IMR-90 (cell line): Measurements from ENCODE around the gene ADH5. TPM values are rescaled to one million over a fixed set of nuclear protein-coding genes. Genes with fewer than 3 reads are reported as not detected.

Experiments
- ATAC-seq: fragments of 200-7000 bp; cut with Tn5 transposase; 2 replicates; pipeline ENCODE4 v1.9.1; 2020; ENCODE audit warnings: low read depth, mild to moderate bottlenecking, moderate library complexity
- BruUV-seq: library from RNA; stranded (reverse); fragments of 400-500 nt; replicated peaks from 2 replicates; lab custom pipeline; 2021; lab: Mats Ljungman, UMichigan
- CTCF ChIA-PET: fragments of 300-600 bp; formaldehyde crosslinking; extraction: SDS; loops from one replicate; lab custom pipeline; 2021; ENCODE audit warnings: antibody characterized with exemption; lab: Yijun Ruan, JAX
- POLR2A ChIA-PET: fragments of 300-600 bp; sonication (Branson Sonifier 250); formaldehyde crosslinking; loops from one replicate; lab custom pipeline; 2022; ENCODE audit warnings: antibody characterized with exemption; ENCODE audit not compliant: unreplicated experiment; lab: Charles Lee
- DNase-seq: peaks from one replicate; pipeline ENCODE4 v3.0.0; 2013
- H2AFZ ChIP-seq: replicated peaks from 2 replicates; pipeline ENCODE3; 2013; ENCODE audit warnings: low read length, mild to moderate bottlenecking; ENCODE audit not compliant: poor library complexity
- H2AK5ac ChIP-seq: 2 replicates; pipeline ENCODE4 v1.6.1; 2013; ENCODE audit warnings: low read depth, low read length, inconsistent platforms
- H2AK9ac ChIP-seq: replicated peaks from 2 replicates; pipeline ENCODE3; 2013; ENCODE audit warnings: mild to moderate bottlenecking, low read depth, low read length, moderate library complexity; ENCODE audit not compliant: poor library complexity
- H2BK120ac ChIP-seq: 2 replicates; pipeline ENCODE4 v1.6.1; 2013; ENCODE audit warnings: low read depth, low read length, inconsistent platforms
- H2BK15ac ChIP-seq: 3 replicates; pipeline ENCODE4 v1.6.1; 2013; ENCODE audit warnings: low read depth, low read length, inconsistent platforms
- H2BK20ac ChIP-seq: 2 replicates; pipeline ENCODE4 v1.6.1; 2013; ENCODE audit warnings: low read depth, mild to moderate bottlenecking, inconsistent platforms, low read length, moderate library complexity
- H2BK5ac ChIP-seq: 2 replicates; pipeline ENCODE4 v1.6.1; 2013; ENCODE audit warnings: mild to moderate bottlenecking, low read depth, low read length, inconsistent platforms; ENCODE audit not compliant: poor library complexity, severe bottlenecking
- H3K14ac ChIP-seq: replicated peaks from 2 replicates; pipeline ENCODE4 v1.6.1; 2013; ENCODE audit warnings: low read depth, low read length, inconsistent platforms
- H3K18ac ChIP-seq: 2 replicates; pipeline ENCODE4 v1.6.1; 2013; ENCODE audit warnings: low read depth, low read length, control low read depth
- H3K23ac ChIP-seq: 2 replicates; pipeline ENCODE4 v1.6.1; 2013; ENCODE audit warnings: low read depth, low read length, inconsistent platforms
- H3K27ac ChIP-seq: 2 replicates; pipeline ENCODE4 v1.5.1; 2013; ENCODE audit warnings: mild to moderate bottlenecking, control low read depth, low read length; ENCODE audit not compliant: insufficient read depth
- H3K27me3 ChIP-seq: 2 replicates; pipeline ENCODE4 v1.6.1; 2013; ENCODE audit warnings: low read length; ENCODE audit not compliant: control insufficient read depth, insufficient read depth
- H3K36me3 ChIP-seq: 2 replicates; pipeline ENCODE4 v1.6.1; 2013; ENCODE audit warnings: low read length, mixed read lengths; ENCODE audit not compliant: control insufficient read depth, insufficient read depth
- H3K4ac ChIP-seq: 2 replicates; pipeline ENCODE4 v1.6.1; 2013; ENCODE audit warnings: low read depth, low read length, inconsistent platforms
- H3K4me1 ChIP-seq: 2 replicates; pipeline ENCODE4 v1.6.1; 2013; ENCODE audit warnings: low read length, mixed read lengths; ENCODE audit not compliant: control insufficient read depth, insufficient read depth
- H3K4me2 ChIP-seq: 2 replicates; pipeline ENCODE4 v1.6.1; 2013; ENCODE audit warnings: low read depth, mild to moderate bottlenecking, control low read depth, low read length, moderate library complexity
- H3K4me3 ChIP-seq: 2 replicates; pipeline ENCODE4 v1.5.1; 2013; ENCODE audit warnings: low read depth, mild to moderate bottlenecking, control low read depth, low read length, moderate library complexity; ENCODE audit not compliant: insufficient read depth
- H3K56ac ChIP-seq: 2 replicates; pipeline ENCODE4 v1.6.1; 2013; ENCODE audit warnings: low read length, inconsistent platforms; ENCODE audit not compliant: insufficient read depth; ENCODE audit errors: extremely low read depth
- H3K79me1 ChIP-seq, 2 experiments: 2 replicates each; pipeline ENCODE4 v1.6.1; 2013; ENCODE audit warnings: low read length in 2 of 2, inconsistent platforms in 1 of 2, low read depth in 1 of 2
- H3K9ac ChIP-seq: 2 replicates; pipeline ENCODE4 v1.6.1; 2013; ENCODE audit warnings: low read depth, low read length, control low read depth
- H3K9me1 ChIP-seq: 2 replicates; pipeline ENCODE4 v1.6.1; 2013; ENCODE audit warnings: low read length, inconsistent platforms; ENCODE audit not compliant: insufficient read depth
- H3K9me3 ChIP-seq: 2 replicates; pipeline ENCODE4 v1.6.1; 2013; ENCODE audit warnings: low read length; ENCODE audit not compliant: control insufficient read depth, insufficient read depth
- H4K20me1 ChIP-seq: 2 replicates; pipeline ENCODE4 v1.6.1; 2013; ENCODE audit warnings: low read length, inconsistent platforms; ENCODE audit not compliant: insufficient read depth
- H4K5ac ChIP-seq: 2 replicates; pipeline ENCODE4 v1.6.1; 2013; ENCODE audit warnings: mild to moderate bottlenecking, low read depth, low read length, control low read depth
- H4K8ac ChIP-seq, 2 experiments: 2 replicates each; pipeline ENCODE4 v1.6.1; 2013; ENCODE audit warnings: low read depth in 2 of 2, low read length in 2 of 2, control low read depth in 1 of 2, inconsistent platforms in 1 of 2
- H4K91ac ChIP-seq: 2 replicates; pipeline ENCODE4 v1.6.1; 2013; ENCODE audit warnings: low read depth, low read length, inconsistent platforms; ENCODE audit not compliant: insufficient read depth
- BHLHE40 ChIP-seq: fragments of 150-350 bp; IDR thresholded peaks from 2 replicates; pipeline ENCODE4 v1.6.1; 2016; ENCODE audit warnings: mild to moderate bottlenecking, low read depth, low read length
- CHD1 ChIP-seq: IDR thresholded peaks from 2 replicates; pipeline ENCODE4 v1.6.1; 2012; ENCODE audit warnings: low read depth, low read length, improper control_type of control experiment
- FOS ChIP-seq: fragments of 150-350 bp; IDR thresholded peaks from 2 replicates; pipeline ENCODE4 v1.6.1; 2016; ENCODE audit warnings: low read depth, low read length
- MXI1 ChIP-seq: IDR thresholded peaks from 2 replicates; pipeline ENCODE4 v1.6.1; 2012; ENCODE audit warnings: low read depth, mild to moderate bottlenecking, low read length, moderate library complexity, borderline replicate concordance
- POLR2A ChIP-seq: IDR thresholded peaks from 2 replicates; pipeline ENCODE4 v1.6.1; 2012; ENCODE audit warnings: mild to moderate bottlenecking, low read depth, low read length
- RCOR1 ChIP-seq: IDR thresholded peaks from 2 replicates; pipeline ENCODE4 v1.6.1; 2012; ENCODE audit warnings: mild to moderate bottlenecking, low read length, improper control_type of control experiment; ENCODE audit not compliant: insufficient replicate concordance
- RFX5 ChIP-seq: IDR thresholded peaks from 2 replicates; pipeline ENCODE4 v1.8.0; 2012; ENCODE audit warnings: low read depth, mild to moderate bottlenecking, low read length, moderate library complexity
- SMC3 ChIP-seq: fragments of 150-350 bp; IDR thresholded peaks from 2 replicates; pipeline ENCODE4 v1.6.1; 2016; ENCODE audit warnings: low read depth, mild to moderate bottlenecking, antibody characterized with exemption, low read length, moderate library complexity
- WGBS, 2 experiments: methylation state at CpG; one replicate each; pipeline versions ENCODE4 v1.1.5 to v1.1.7; 2013; ENCODE audit warnings: missing lambda C conversion rate in 2 of 2; ENCODE audit not compliant: insufficient read length in 1 of 2; ENCODE audit errors: extremely low coverage in 2 of 2; 5-methylcytosine and 5-hydroxymethylcytosine counted together
- dilution Hi-C: fragments of 300-500 bp; cut with HindIII; formaldehyde crosslinking; loops from one replicate; pipeline ENCODE4 v1.14.3; 2018; ENCODE audit warnings: low sequenced_read_pairs; ENCODE audit not compliant: unreplicated experiment
- in situ Hi-C: fragments of 300-500 bp; cut with MboI; formaldehyde crosslinking; loops from 3 replicates; pipeline ENCODE4 v1.14.3; 2019; ENCODE audit warnings: low sequenced_read_pairs, inconsistent platforms, mixed read lengths
- intact Hi-C: fragments of 100-400 bp; cut with micrococcal nuclease; formaldehyde crosslinking; loops from 2 replicates; pipeline ENCODE4 v1.10.0; 2022
- polyA plus RNA-seq, 3 experiments: library from polyadenylated mRNA; depleted of rRNA; stranded (reverse); fragments of >200 nt; gene quantifications; 2 replicates each; pipeline ENCODE4 v1.2.3, GENCODE V29; 2012; ENCODE audit warnings: low replicate concordance in 1 of 3
- total RNA-seq: library from RNA; depleted of rRNA; stranded (reverse); fragments of >200 nt; gene quantifications from 2 replicates; pipeline ENCODE4 v1.2.3, GENCODE V29; 2012
- TF ChIP-seq, protein P1 (sequence below): fragments of 150-350 bp; IDR thresholded peaks from 2 replicates; pipeline ENCODE4 v1.6.1; 2016; ENCODE audit warnings: low read depth, mild to moderate bottlenecking, low read length, moderate library complexity, borderline replicate concordance
- TF ChIP-seq, protein P2 (sequence below): conservative IDR thresholded peaks from 2 replicates; pipeline ENCODE4 v1.5.1; 2012; ENCODE audit warnings: mild to moderate bottlenecking, low read depth, low read length, improper control_type of control experiment

Gene ADH5
- total and polyA plus RNA-seq, 2 of the 4 experiments (the other 2 are of a cell fraction): 140 to 178 TPM

DNA sequence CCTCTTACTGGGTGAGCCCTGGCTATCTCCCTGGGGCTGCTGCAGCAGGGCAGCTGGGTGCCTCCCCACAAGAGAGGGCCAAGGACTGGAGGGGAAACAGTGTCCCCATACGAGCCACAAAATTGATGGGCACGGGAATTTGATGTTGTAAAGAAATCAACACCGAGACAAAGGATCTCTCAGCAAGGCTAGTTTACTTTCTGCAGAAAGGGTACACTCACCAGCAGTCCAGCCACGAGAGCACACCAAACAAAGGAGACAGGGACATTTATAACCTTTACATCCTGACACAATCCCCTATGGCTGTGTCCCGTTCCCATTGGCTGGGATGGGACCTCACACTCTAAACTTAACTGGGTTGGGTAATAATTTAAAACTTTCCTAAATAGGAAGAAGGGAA, 67.2 kb downstream of the ADH5 start:
- Histone ChIP-seq H4K8ac (no peak overlapping the region), H3K9ac (no peak overlapping the region), H3K4me1 (no peaks in the 10 kb centered on the region; the same call in 1 of the 2 replicates), H3K4ac (no peak overlapping the region), H2BK120ac (no peak overlapping the region), H3K56ac (no peak overlapping the region), H2AK9ac (no peak overlapping the region), H3K4me2 (no peak overlapping the region), H3K4me3 (no peak overlapping the region), H2BK20ac (no peak overlapping the region), H3K23ac (no peak overlapping the region), H4K91ac (no peak overlapping the region), H3K79me1 (peaks cover 35 to 85% of the 10 kb centered on the region in 2 experiments), H4K20me1 (peaks cover 3% of the 10 kb centered on the region; the same call in 1 of the 2 replicates), H2AFZ (no peak overlapping the region), H3K27ac (no peak overlapping the region), H2BK5ac (no peak overlapping the region), H3K14ac (no peak overlapping the region), H3K9me3 (peaks cover 11% of the 10 kb centered on the region), H3K9me1 (no peaks in the 10 kb centered on the region), H3K36me3 (peaks cover 2% of the 10 kb centered on the region), H2AK5ac (no peak overlapping the region), H4K5ac (no peak overlapping the region), H3K27me3 (no peaks in the 10 kb centered on the region), H3K18ac (no peak overlapping the region), H2BK15ac (no peak overlapping the region)
- in situ Hi-C loops (no loop called here), intact Hi-C loops (no loop called here), dilution Hi-C loops (no loop called here)
- POLR2A ChIA-PET: no interaction called here
- WGBS, 2 experiments: no CpG with 5 or more reads among the region's 5 CpGs
- ATAC-seq (no peak), DNase-seq (no peak)
- TF ChIP-seq BHLHE40 (no peak), MXI1 (no peak), CHD1 (no peak), RCOR1 (no peak), FOS (no peak), SMC3 (no peak), RFX5 (no peak), POLR2A (no peak)
- TF ChIP-seq, protein P1, sequence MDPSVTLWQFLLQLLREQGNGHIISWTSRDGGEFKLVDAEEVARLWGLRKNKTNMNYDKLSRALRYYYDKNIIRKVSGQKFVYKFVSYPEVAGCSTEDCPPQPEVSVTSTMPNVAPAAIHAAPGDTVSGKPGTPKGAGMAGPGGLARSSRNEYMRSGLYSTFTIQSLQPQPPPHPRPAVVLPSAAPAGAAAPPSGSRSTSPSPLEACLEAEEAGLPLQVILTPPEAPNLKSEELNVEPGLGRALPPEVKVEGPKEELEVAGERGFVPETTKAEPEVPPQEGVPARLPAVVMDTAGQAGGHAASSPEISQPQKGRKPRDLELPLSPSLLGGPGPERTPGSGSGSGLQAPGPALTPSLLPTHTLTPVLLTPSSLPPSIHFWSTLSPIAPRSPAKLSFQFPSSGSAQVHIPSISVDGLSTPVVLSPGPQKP: no peak
- TF ChIP-seq, protein P2, sequence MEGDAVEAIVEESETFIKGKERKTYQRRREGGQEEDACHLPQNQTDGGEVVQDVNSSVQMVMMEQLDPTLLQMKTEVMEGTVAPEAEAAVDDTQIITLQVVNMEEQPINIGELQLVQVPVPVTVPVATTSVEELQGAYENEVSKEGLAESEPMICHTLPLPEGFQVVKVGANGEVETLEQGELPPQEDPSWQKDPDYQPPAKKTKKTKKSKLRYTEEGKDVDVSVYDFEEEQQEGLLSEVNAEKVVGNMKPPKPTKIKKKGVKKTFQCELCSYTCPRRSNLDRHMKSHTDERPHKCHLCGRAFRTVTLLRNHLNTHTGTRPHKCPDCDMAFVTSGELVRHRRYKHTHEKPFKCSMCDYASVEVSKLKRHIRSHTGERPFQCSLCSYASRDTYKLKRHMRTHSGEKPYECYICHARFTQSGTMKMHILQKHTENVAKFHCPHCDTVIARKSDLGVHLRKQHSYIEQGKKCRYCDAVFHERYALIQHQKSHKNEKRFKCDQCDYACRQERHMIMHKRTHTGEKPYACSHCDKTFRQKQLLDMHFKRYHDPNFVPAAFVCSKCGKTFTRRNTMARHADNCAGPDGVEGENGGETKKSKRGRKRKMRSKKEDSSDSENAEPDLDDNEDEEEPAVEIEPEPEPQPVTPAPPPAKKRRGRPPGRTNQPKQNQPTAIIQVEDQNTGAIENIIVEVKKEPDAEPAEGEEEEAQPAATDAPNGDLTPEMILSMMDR: no peak
- no TSS peak for BruUV-seq
- CTCF ChIA-PET: no interaction called here
